Measurements from ENCODE around the gene ZNF804A.

ZNF804A gene

DNA sequence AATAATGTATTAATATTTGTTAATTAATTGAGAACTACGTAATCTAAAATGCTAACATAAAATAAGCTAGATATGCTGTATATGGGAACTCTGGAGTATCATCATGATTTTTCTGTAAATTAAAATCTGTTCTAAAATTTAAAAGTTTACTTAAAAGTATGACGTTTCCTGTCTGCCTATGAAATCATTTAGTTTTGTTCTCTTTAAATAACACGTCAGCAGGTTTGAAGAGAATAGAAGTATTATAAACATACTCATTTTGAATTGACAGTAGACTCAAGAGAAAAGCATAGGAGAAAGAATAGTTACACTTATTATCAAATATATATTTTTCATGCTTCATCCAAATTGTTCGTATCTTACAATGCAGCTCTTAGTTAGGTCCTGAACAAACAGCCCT is 19.1 kb upstream of the ZNF804A start:
- H3K36me3 ChIP-seq (ENCODE audit: insufficient read depth, low read length) = no peaks in the 10 kb centered on the region
- no peak overlapping the region for H3K4me3 ChIP-seq (ENCODE audit: low read depth in 1 of 2, low read length in 2 of 2)
- H3K4me2 ChIP-seq (ENCODE audit: insufficient read depth, low read length) = no peak overlapping the region
- no peaks in the 10 kb centered on the region for H3K9me3 ChIP-seq (ENCODE audit: insufficient read depth, low read length, severe bottlenecking)
- no peak overlapping the region for H3K9ac ChIP-seq (ENCODE audit: low read depth, low read length)
- ATAC-seq (ENCODE audit: insufficient read depth, low read depth) = no peak
- DNase-seq = no peak
- no peaks in the 10 kb centered on the region for H4K20me1 ChIP-seq (ENCODE audit: insufficient read depth, low read length)
- no peak overlapping the region for H2AFZ ChIP-seq (ENCODE audit: low read depth, low read length)
- H3K4me1 ChIP-seq (ENCODE audit: insufficient read depth, low read length) = no peaks in the 10 kb centered on the region
- H3K27me3 ChIP-seq (ENCODE audit: insufficient read depth, low read length, poor library complexity) = no peaks in the 10 kb centered on the region
- H3K79me2 ChIP-seq (ENCODE audit: insufficient read depth, low read length) = no peaks in the 10 kb centered on the region
- TF ChIP-seq EZH2 (IDR thresholded peaks at IDR 0.05; ENCODE audit: borderline replicate concordance, low read depth, low read length, severe bottlenecking) = no peak
- TF ChIP-seq, protein P1, sequence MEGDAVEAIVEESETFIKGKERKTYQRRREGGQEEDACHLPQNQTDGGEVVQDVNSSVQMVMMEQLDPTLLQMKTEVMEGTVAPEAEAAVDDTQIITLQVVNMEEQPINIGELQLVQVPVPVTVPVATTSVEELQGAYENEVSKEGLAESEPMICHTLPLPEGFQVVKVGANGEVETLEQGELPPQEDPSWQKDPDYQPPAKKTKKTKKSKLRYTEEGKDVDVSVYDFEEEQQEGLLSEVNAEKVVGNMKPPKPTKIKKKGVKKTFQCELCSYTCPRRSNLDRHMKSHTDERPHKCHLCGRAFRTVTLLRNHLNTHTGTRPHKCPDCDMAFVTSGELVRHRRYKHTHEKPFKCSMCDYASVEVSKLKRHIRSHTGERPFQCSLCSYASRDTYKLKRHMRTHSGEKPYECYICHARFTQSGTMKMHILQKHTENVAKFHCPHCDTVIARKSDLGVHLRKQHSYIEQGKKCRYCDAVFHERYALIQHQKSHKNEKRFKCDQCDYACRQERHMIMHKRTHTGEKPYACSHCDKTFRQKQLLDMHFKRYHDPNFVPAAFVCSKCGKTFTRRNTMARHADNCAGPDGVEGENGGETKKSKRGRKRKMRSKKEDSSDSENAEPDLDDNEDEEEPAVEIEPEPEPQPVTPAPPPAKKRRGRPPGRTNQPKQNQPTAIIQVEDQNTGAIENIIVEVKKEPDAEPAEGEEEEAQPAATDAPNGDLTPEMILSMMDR (IDR thresholded peaks at IDR 0.05; ENCODE audit: borderline replicate concordance, extremely low read depth, low read length, poor library complexity, severe bottlenecking) = no peak
- H3K27ac ChIP-seq (ENCODE audit: low read length) = no peak overlapping the region

DNA sequence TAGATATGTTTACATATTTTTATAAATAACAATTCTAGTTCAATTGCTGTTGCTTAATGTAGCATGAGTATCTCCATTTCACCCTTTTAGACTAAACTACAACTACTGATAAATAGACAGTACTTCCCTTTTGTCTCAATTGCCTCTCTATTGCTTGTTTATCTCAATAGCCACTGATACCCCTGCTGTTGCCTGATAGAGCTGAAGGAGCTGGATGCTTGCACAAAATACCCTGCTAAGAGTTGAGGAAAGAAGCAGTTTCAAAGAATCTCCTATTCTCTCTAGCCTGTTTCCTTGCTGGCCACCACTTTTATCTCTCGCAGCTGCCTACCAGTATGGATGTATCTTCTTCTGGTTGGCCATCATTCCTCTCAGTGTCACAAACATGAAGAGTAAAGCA is 16.9 kb upstream of the ZNF804A start:
- Histone ChIP-seq H4K20me1 (ENCODE audit: insufficient read depth, low read length) (no peaks in the 10 kb centered on the region), H3K36me3 (ENCODE audit: insufficient read depth, low read length) (no peaks in the 10 kb centered on the region), H3K27ac (ENCODE audit: low read length) (no peak overlapping the region), H3K4me1 (ENCODE audit: insufficient read depth, low read length) (no peaks in the 10 kb centered on the region), H3K27me3 (ENCODE audit: insufficient read depth, low read length, poor library complexity) (no peaks in the 10 kb centered on the region), H3K4me3 (ENCODE audit: low read depth in 1 of 2, low read length in 2 of 2) (no peak overlapping the region), H3K9ac (ENCODE audit: low read depth, low read length) (no peak overlapping the region), H2AFZ (ENCODE audit: low read depth, low read length) (no peak overlapping the region), H3K79me2 (ENCODE audit: insufficient read depth, low read length) (no peaks in the 10 kb centered on the region), H3K9me3 (ENCODE audit: insufficient read depth, low read length, severe bottlenecking) (no peaks in the 10 kb centered on the region), H3K4me2 (ENCODE audit: insufficient read depth, low read length) (no peak overlapping the region)
- DNase-seq = no peak
- no peak for TF ChIP-seq EZH2 (IDR thresholded peaks at IDR 0.05; ENCODE audit: borderline replicate concordance, low read depth, low read length, severe bottlenecking)
- TF ChIP-seq, protein P1 (IDR thresholded peaks at IDR 0.05; ENCODE audit: borderline replicate concordance, extremely low read depth, low read length, poor library complexity, severe bottlenecking) = no peak
- ATAC-seq (ENCODE audit: insufficient read depth, low read depth) = no peak

- ATAC-seq (ENCODE audit: insufficient read depth, low read depth) (no peak), DNase-seq (no peak)
- no peaks in the 10 kb centered on the region for H3K9me3 ChIP-seq (ENCODE audit: insufficient read depth, low read length, severe bottlenecking)
- H3K9ac ChIP-seq (ENCODE audit: low read depth, low read length) = no peak overlapping the region
- H3K79me2 ChIP-seq (ENCODE audit: insufficient read depth, low read length) = no peaks in the 10 kb centered on the region
- H3K36me3 ChIP-seq (ENCODE audit: insufficient read depth, low read length) = no peaks in the 10 kb centered on the region
- H3K4me2 ChIP-seq (ENCODE audit: insufficient read depth, low read length) = no peak overlapping the region
- no peak overlapping the region for H2AFZ ChIP-seq (ENCODE audit: low read depth, low read length)
- no peaks in the 10 kb centered on the region for H3K27me3 ChIP-seq (ENCODE audit: insufficient read depth, low read length, poor library complexity)
- H3K27ac ChIP-seq (ENCODE audit: low read length) = no peak overlapping the region
- TF ChIP-seq EZH2 (IDR thresholded peaks at IDR 0.05; ENCODE audit: borderline replicate concordance, low read depth, low read length, severe bottlenecking) = no peak
- TF ChIP-seq, protein P1 (IDR thresholded peaks at IDR 0.05; ENCODE audit: borderline replicate concordance, extremely low read depth, low read length, poor library complexity, severe bottlenecking) = no peak
- no peak overlapping the region for H3K4me3 ChIP-seq (ENCODE audit: low read depth in 1 of 2, low read length in 2 of 2)
- no peaks in the 10 kb centered on the region for H3K4me1 ChIP-seq (ENCODE audit: insufficient read depth, low read length)
- H4K20me1 ChIP-seq (ENCODE audit: insufficient read depth, low read length) = no peaks in the 10 kb centered on the region
These were observed 9.1 kb upstream of the ZNF804A start for GRCh38 chr2:184589261-184589660.
